ENCODE data around the gene SSPN. TPM values are rescaled to one million over a fixed set of nuclear protein-coding genes. Genes with fewer than 3 reads are reported as not detected.
A peak's percentile ranks its signal among the peaks of the same experiment; 100 is the strongest.

SSPN gene
- total RNA-seq, 3 donors from 2014 or later = 12.8 to 42.7 (median 19.0) TPM

- ATAC-seq (peak; percentile 96), DNase-seq (peak; percentile 68 to 86 (median 76))
- TF ChIP-seq CTCF (IDR thresholded peaks at IDR 0.05) = no peak
- Histone ChIP-seq H3K4me1 (ENCODE audit: low read depth) (peaks cover 26% of the 10 kb centered on the region), H3K9me3 (no peaks in the 10 kb centered on the region), H3K36me3 (ENCODE audit: low read depth) (no peaks in the 10 kb centered on the region), H3K4me3 (no peak overlapping the region)
- intact Hi-C loops (cut with DNase I, micrococcal nuclease) = no loop called here
These were observed 79.3 kb downstream of the SSPN start for GRCh38 chr12:26274441-26275312.

DNA sequence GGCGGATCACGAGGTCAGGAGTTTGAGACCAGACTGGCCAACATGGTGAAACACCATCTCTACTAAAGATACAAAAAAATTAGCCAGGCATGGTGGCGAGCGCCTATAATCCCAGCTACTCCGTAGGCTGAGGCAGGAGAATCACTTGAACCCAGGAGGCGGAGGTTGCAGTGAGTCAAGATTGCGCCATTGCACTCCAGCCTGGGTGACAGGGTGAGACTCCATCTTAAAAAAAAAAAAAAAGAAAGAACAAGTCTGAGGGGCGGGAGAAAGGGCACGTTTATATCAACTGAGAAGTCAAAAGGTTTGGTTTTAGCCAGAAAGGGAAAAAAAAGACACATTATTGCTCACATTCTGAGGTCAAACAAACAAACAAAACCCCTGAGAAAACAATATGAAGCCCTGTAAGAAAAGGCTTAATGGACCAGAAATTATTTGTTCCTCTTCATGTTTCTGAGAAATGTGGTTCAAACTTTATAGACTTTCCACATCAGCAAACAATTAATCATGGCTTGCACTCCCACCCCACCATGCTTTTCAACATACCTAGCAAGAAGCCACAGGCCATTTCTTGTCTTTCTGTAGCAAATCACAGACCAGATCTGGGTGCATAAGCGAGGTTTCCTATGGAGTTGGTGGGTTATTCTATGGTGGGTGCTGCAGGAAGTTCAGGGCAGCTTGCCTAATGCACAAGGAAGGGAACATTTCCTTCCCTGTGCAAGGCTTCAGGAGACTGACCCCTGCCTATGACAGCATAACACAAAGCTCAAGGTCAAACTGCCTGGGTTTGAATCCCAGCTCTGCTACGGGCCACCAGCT, 80.1 kb downstream of the SSPN start:
- intact Hi-C loops (cut with DNase I, micrococcal nuclease) = no loop called here
- peaks cover 26% of the 10 kb centered on the region for H3K4me1 ChIP-seq (ENCODE audit: low read depth)
- H3K9me3 ChIP-seq = no peaks in the 10 kb centered on the region
- H3K4me3 ChIP-seq = no peak overlapping the region
- DNase-seq (no peak), ATAC-seq (no peak)
- no peak for TF ChIP-seq CTCF (IDR thresholded peaks at IDR 0.05)
- no peaks in the 10 kb centered on the region for H3K36me3 ChIP-seq (ENCODE audit: low read depth)

GRCh38 chr12:26276709-26277108, 81.3 kb downstream of the SSPN start:
- Histone ChIP-seq H3K9me3 (no peaks in the 10 kb centered on the region), H3K36me3 (ENCODE audit: low read depth) (no peaks in the 10 kb centered on the region), H3K4me3 (no peak overlapping the region), H3K4me1 (ENCODE audit: low read depth) (peaks cover 26% of the 10 kb centered on the region)
- intact Hi-C loops (cut with DNase I, micrococcal nuclease) = no loop called here
- no peak for TF ChIP-seq CTCF (IDR thresholded peaks at IDR 0.05)
- DNase-seq (no peak), ATAC-seq (no peak)

GRCh38 chr12:26277506-26278246, 82.3 kb downstream of the SSPN start:
- DNase-seq (no peak), ATAC-seq (no peak)
- peaks cover 20% of the 10 kb centered on the region for H3K4me1 ChIP-seq (ENCODE audit: low read depth)
- TF ChIP-seq CTCF (IDR thresholded peaks at IDR 0.05) = no peak
- no peaks in the 10 kb centered on the region for H3K36me3 ChIP-seq (ENCODE audit: low read depth)
- intact Hi-C loops (cut with DNase I, micrococcal nuclease) = no loop called here
- no peaks in the 10 kb centered on the region for H3K9me3 ChIP-seq
- no peak overlapping the region for H3K4me3 ChIP-seq

DNA sequence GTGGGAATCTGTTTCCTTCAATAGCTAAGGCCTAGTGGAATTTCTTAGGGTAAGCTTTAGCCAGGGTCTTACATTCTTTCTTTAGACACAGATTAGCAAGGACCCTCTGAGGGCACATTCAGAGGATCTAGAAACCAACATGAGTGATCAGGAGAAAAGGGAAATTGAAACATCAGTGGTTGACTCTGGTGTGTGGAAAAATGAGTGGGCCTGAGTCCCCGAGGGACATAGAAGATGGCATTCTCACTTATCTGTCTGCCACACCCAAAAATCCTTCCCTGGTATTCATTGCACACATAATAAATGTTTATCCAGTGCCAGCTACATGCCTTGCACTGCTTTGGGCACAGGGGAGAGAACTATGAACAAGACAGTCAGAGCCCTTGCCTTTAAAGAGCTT, 82.9 kb downstream of the SSPN start:
- no peak for ATAC-seq
- no peak overlapping the region for H3K4me3 ChIP-seq
- intact Hi-C loops (cut with DNase I, micrococcal nuclease) = no loop called here
- no peak for TF ChIP-seq CTCF (IDR thresholded peaks at IDR 0.05)
- no peak for DNase-seq
- no peaks in the 10 kb centered on the region for H3K9me3 ChIP-seq
- no peaks in the 10 kb centered on the region for H3K36me3 ChIP-seq (ENCODE audit: low read depth)
- H3K4me1 ChIP-seq (ENCODE audit: low read depth) = peaks cover 20% of the 10 kb centered on the region

Measured in mucosa of descending colon (tissue), 3 donors.